ENCODE data around the gene SMG6.
A peak's percentile ranks its signal among the peaks of the same experiment; 100 is the strongest.

Gene SMG6

GRCh38 chr17:2303204-2304188, at the start of gene SMG6, which contains the start of gene SRR:
SMG6 (minus strand) TSS chr17:2303785; CDS start chr17:2303720, 65 bp downstream.
SRR (plus strand) TSS chr17:2303950; CDS start chr17:2315561, 11,611 bp downstream.
- H3K4me3 ChIP-seq: peak within 1 kb of the TSS; percentile 68 to 83
- TF ChIP-seq, protein P1, sequence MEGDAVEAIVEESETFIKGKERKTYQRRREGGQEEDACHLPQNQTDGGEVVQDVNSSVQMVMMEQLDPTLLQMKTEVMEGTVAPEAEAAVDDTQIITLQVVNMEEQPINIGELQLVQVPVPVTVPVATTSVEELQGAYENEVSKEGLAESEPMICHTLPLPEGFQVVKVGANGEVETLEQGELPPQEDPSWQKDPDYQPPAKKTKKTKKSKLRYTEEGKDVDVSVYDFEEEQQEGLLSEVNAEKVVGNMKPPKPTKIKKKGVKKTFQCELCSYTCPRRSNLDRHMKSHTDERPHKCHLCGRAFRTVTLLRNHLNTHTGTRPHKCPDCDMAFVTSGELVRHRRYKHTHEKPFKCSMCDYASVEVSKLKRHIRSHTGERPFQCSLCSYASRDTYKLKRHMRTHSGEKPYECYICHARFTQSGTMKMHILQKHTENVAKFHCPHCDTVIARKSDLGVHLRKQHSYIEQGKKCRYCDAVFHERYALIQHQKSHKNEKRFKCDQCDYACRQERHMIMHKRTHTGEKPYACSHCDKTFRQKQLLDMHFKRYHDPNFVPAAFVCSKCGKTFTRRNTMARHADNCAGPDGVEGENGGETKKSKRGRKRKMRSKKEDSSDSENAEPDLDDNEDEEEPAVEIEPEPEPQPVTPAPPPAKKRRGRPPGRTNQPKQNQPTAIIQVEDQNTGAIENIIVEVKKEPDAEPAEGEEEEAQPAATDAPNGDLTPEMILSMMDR (IDR thresholded peaks at IDR 0.05): no peak
- intact Hi-C loops (cut with DNase I; ENCODE audit: low total_unique reads): no loop called here

DNA sequence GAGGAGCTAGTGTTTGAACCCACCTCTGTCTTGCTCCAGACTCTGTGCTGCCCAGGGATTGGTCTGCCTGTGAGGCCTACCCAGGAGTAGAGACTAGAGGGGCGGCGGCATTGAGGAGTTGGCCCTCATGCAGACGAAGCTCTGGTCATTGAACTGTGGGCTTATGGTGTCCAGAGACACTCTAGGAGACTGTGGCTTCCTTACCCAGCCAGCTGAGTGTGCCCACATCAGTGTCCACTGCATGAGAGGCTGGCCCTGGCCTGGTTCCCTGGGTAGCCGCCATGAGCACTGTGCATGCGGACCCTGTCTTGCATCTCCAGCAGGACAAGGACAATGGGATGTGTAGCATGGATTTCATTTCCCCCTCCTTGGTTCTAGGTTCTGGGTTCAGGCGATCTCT, 47.7 kb upstream of the SMG6 start:
- H3K4me1 ChIP-seq: peaks cover 0 to 12% (median 1%) of the 10 kb centered on the region in 4 donors
- no peak overlapping the region for H3K4me3 ChIP-seq
- no peaks in the 10 kb centered on the region for H3K9me3 ChIP-seq
- intact Hi-C loops (cut with DNase I; ENCODE audit: low total_unique reads): no loop called here
- TF ChIP-seq, protein P1 (IDR thresholded peaks at IDR 0.05): no peak
- DNase-seq: no peak
- H3K27me3 ChIP-seq: no peaks in the 10 kb centered on the region
- H3K36me3 ChIP-seq: peaks cover 0 to 20% (median 0%) of the 10 kb centered on the region in 3 donors
- no peak overlapping the region for H3K27ac ChIP-seq

More at GRCh38 chr17:2303204-2304188, at the start of gene SMG6, which contains the start of gene SRR:
- Histone ChIP-seq H3K27ac (peak within 1 kb of the TSS; percentile 74 to 87), H3K9me3 (no peaks in the 10 kb centered on the region), H3K4me1 (peaks cover 0 to 30% (median 16%) of the 10 kb centered on the region in 4 donors), H3K27me3 (no peaks in the 10 kb centered on the region), H3K36me3 (peaks cover 15 to 20% (median 18%) of the 10 kb centered on the region in 3 donors)
- DNase-seq: peak; percentile 87 to 95

DNA sequence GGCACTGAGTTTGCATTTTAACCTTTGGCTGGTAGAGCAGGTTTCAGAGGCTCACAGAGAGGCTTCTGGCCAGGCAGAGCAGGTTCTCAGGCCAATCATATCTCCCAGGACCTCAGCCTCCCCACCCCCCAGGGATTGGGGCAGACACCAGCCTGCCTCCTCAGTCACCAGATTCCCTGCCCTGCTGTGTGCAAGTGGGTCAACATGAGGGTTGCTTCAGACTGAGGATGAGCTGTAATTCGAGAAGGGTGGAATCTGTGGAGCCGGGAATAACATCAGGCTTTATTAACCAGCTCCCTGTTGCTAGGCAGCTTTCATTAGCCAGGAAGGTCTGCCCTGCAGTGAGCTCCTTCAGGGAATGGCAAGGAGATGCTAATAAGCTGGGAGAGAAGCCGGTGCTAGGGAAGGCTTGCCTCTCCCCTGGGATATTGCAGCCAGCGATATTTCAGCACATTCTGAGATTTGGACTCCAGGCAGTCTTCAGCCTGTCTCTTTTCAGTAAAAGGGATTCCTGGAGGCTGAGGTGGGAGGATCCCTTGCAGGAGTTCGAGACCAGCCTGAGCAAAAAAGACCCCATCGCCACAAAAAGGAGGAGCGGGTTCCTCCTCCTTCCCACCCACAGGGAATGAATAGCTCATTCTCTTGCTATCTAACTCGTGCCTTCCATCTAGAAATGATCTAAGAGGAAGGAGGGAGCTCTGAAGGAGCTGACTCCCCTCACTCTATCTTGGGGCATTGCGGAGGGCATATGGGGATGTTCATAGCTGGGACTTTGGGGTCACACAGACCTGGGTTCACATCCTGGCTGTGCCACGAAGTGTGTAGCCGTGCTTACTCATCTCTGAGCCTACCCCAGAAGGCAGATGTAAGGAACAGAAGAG, 44.5 kb upstream of the SMG6 start:
- peaks cover 0 to 42% (median 12%) of the 10 kb centered on the region in 3 donors for H3K36me3 ChIP-seq
- intact Hi-C loops (cut with DNase I; ENCODE audit: low total_unique reads): no loop called here
- no peaks in the 10 kb centered on the region for H3K27me3 ChIP-seq
- no peak overlapping the region for H3K27ac ChIP-seq
- TF ChIP-seq, protein P1 (IDR thresholded peaks at IDR 0.05): no peak
- H3K4me1 ChIP-seq: peaks cover 0 to 11% (median under 1%) of the 10 kb centered on the region in 4 donors
- no peak overlapping the region for H3K4me3 ChIP-seq
- no peaks in the 10 kb centered on the region for H3K9me3 ChIP-seq
- DNase-seq: no peak

GRCh38 chr17:2346475-2346874, 42.9 kb upstream of the SMG6 start:
- intact Hi-C loops (cut with DNase I; ENCODE audit: low total_unique reads): no loop called here
- Histone ChIP-seq H3K4me3 (no peak overlapping the region), H3K4me1 (peaks cover 0 to 10% (median 0%) of the 10 kb centered on the region in 4 donors), H3K36me3 (peaks cover 0 to 49% (median 16%) of the 10 kb centered on the region in 3 donors), H3K27ac (no peak overlapping the region), H3K9me3 (no peaks in the 10 kb centered on the region), H3K27me3 (no peaks in the 10 kb centered on the region)
- no peak for DNase-seq
- TF ChIP-seq, protein P1 (IDR thresholded peaks at IDR 0.05): no peak

DNA sequence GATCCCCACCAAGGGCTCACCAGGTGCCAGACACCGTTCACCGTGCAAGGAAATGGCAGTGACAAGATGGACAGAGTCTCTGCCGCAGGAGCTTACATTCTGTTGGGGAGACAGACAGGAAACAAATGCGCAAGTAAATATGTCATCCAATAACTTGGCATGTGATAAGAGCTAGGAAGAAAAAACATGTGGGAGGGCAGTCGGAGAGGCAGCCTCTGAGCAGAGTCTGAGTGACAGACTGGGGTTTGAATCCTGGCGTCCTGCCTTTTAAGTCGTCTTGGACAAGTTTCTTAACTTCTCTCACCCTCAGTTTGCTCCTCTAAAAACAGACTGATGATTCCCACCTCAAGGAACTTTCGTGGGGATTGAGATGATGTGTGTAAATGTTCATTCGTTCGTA, 40.9 kb upstream of the SMG6 start:
- TF ChIP-seq, protein P1 (IDR thresholded peaks at IDR 0.05): no peak
- Histone ChIP-seq H3K36me3 (peaks cover 0 to 53% (median 16%) of the 10 kb centered on the region in 3 donors), H3K27me3 (no peaks in the 10 kb centered on the region), H3K27ac (no peak overlapping the region), H3K4me3 (no peak overlapping the region), H3K4me1 (peaks cover 0 to 10% (median 0%) of the 10 kb centered on the region in 4 donors), H3K9me3 (no peaks in the 10 kb centered on the region)
- DNase-seq: no peak
- intact Hi-C loops (cut with DNase I; ENCODE audit: low total_unique reads): no loop called here
